Body of pancreas (tissue), 4 donors: ENCODE measurements around the gene ATP6V1F.

Source experiments
- CTCF ChIP-seq, 7 experiments: fragments of 450-650 bp in 4 of 7; fragments of 200-600 bp in 3 of 7; sonication (generic) in 3 of 7; IDR thresholded peaks; one replicate each; pipeline ENCODE4 v1.5.1; 2016 to 2019; ENCODE audit warnings: antibody characterized with exemption in 7 of 7
- POLR2A ChIP-seq, 3 donors: fragments of 450-650 bp; IDR thresholded peaks; one replicate each; pipeline ENCODE4 v1.6.1; 2016; ENCODE audit warnings: antibody characterized with exemption in 3 of 3, mild to moderate bottlenecking in 2 of 3

GRCh38 chr7:128902761-128903585 is 40.3 kb downstream of the ATP6V1F start:
- TF ChIP-seq POLR2A (IDR thresholded peaks at IDR 0.05), result no peak
- no peak for TF ChIP-seq CTCF (IDR thresholded peaks at IDR 0.05)
